Neuron (in vitro differentiated cells): ENCODE results near the gene IL17RA.

Experiments
- H2AFZ ChIP-seq: one replicate; pipeline ENCODE4 v1.6.1; 2013; ENCODE audit warnings: low read depth, mild to moderate bottlenecking, inconsistent platforms, low read length, moderate library complexity
- H3K27me3 ChIP-seq: one replicate; pipeline ENCODE4 v1.6.1; 2013; ENCODE audit warnings: low read length; ENCODE audit not compliant: insufficient read depth
- H3K36me3 ChIP-seq: one replicate; pipeline ENCODE4 v1.6.1; 2013; ENCODE audit warnings: low read length; ENCODE audit not compliant: insufficient read depth
- H3K4me1 ChIP-seq: one replicate; pipeline ENCODE4 v1.6.1; 2013; ENCODE audit warnings: low read length; ENCODE audit not compliant: insufficient read depth
- H3K4me3 ChIP-seq: 2 replicates; pipeline ENCODE4 v1.5.1; 2013; ENCODE audit warnings: mild to moderate bottlenecking, low read length, moderate library complexity
- H3K9me3 ChIP-seq: one replicate; pipeline ENCODE4 v1.6.1; 2013; ENCODE audit warnings: low read length

Gene IL17RA

GRCh38 chr22:17114173-17114897 is 29.5 kb downstream of the IL17RA start:
- Histone ChIP-seq H3K4me1 (peaks cover 30% of the 10 kb centered on the region), H3K36me3 (peaks cover 6% of the 10 kb centered on the region), H3K27me3 (no peaks in the 10 kb centered on the region), H3K4me3 (no peak overlapping the region), H3K9me3 (no peaks in the 10 kb centered on the region), H2AFZ (no peak overlapping the region)

- Histone ChIP-seq H3K4me3 (no peak overlapping the region), H3K36me3 (peaks cover 2% of the 10 kb centered on the region), H3K27me3 (no peaks in the 10 kb centered on the region)
These were observed 30.1 kb downstream of the IL17RA start for GRCh38 chr22:17114898-17115235.

GRCh38 chr22:17115236-17115635 is 30.4 kb downstream of the IL17RA start:
- Histone ChIP-seq H3K9me3 (peaks cover 2% of the 10 kb centered on the region), H3K4me1 (peaks cover 32% of the 10 kb centered on the region), H3K27me3 (no peaks in the 10 kb centered on the region), H3K4me3 (no peak overlapping the region), H3K36me3 (no peaks in the 10 kb centered on the region), H2AFZ (no peak overlapping the region)

More at GRCh38 chr22:17114898-17115235, 30.1 kb downstream of the IL17RA start:
- Histone ChIP-seq H3K4me1 (peaks cover 32% of the 10 kb centered on the region), H2AFZ (no peak overlapping the region), H3K9me3 (peaks cover 2% of the 10 kb centered on the region)

GRCh38 chr22:17115945-17116565 is 31.3 kb downstream of the IL17RA start:
- Histone ChIP-seq H3K36me3 (no peaks in the 10 kb centered on the region), H3K27me3 (no peaks in the 10 kb centered on the region), H3K9me3 (peaks cover 2% of the 10 kb centered on the region), H3K4me1 (peaks cover 32% of the 10 kb centered on the region), H3K4me3 (no peak overlapping the region), H2AFZ (no peak overlapping the region)

- no peak overlapping the region for H3K4me3 ChIP-seq
- peaks cover 32% of the 10 kb centered on the region for H3K4me1 ChIP-seq
- peaks cover 2% of the 10 kb centered on the region for H3K9me3 ChIP-seq
These were observed 32.0 kb downstream of the IL17RA start for GRCh38 chr22:17116572-17117330.

GRCh38 chr22:17117400-17117799 is 32.6 kb downstream of the IL17RA start:
- Histone ChIP-seq H3K36me3 (no peaks in the 10 kb centered on the region), H3K9me3 (peaks cover 2% of the 10 kb centered on the region), H3K27me3 (no peaks in the 10 kb centered on the region), H3K4me1 (peaks cover 38% of the 10 kb centered on the region), H2AFZ (no peak overlapping the region), H3K4me3 (no peak overlapping the region)

More at GRCh38 chr22:17116572-17117330, 32.0 kb downstream of the IL17RA start:
- no peaks in the 10 kb centered on the region for H3K27me3 ChIP-seq
- no peaks in the 10 kb centered on the region for H3K36me3 ChIP-seq
- no peak overlapping the region for H2AFZ ChIP-seq

GRCh38 chr22:17117890-17118289 is 33.1 kb downstream of the IL17RA start:
- Histone ChIP-seq H3K36me3 (no peaks in the 10 kb centered on the region), H3K4me1 (peaks cover 38% of the 10 kb centered on the region), H2AFZ (no peak overlapping the region), H3K4me3 (no peak overlapping the region), H3K27me3 (no peaks in the 10 kb centered on the region), H3K9me3 (peaks cover 2% of the 10 kb centered on the region)

GRCh38 chr22:17118342-17118741 is 33.5 kb downstream of the IL17RA start:
- peaks cover 38% of the 10 kb centered on the region for H3K4me1 ChIP-seq
- no peak overlapping the region for H3K4me3 ChIP-seq
- peaks cover 2% of the 10 kb centered on the region for H3K9me3 ChIP-seq
- no peak overlapping the region for H2AFZ ChIP-seq
- H3K36me3 ChIP-seq: no peaks in the 10 kb centered on the region
- no peaks in the 10 kb centered on the region for H3K27me3 ChIP-seq

- H3K4me3 ChIP-seq: no peak overlapping the region
- H3K4me1 ChIP-seq: peaks cover 38% of the 10 kb centered on the region
- no peaks in the 10 kb centered on the region for H3K36me3 ChIP-seq
- H3K27me3 ChIP-seq: no peaks in the 10 kb centered on the region
- no peak overlapping the region for H2AFZ ChIP-seq
- H3K9me3 ChIP-seq: peaks cover 2% of the 10 kb centered on the region
These were observed 34.8 kb downstream of the IL17RA start for GRCh38 chr22:17119481-17120202.

GRCh38 chr22:17120281-17120680 is 35.5 kb downstream of the IL17RA start:
- Histone ChIP-seq H3K4me3 (peak overlapping the region; percentile 47), H3K27me3 (no peaks in the 10 kb centered on the region), H3K4me1 (peaks cover 38% of the 10 kb centered on the region), H3K36me3 (no peaks in the 10 kb centered on the region), H2AFZ (no peak overlapping the region), H3K9me3 (peaks cover 2% of the 10 kb centered on the region)

GRCh38 chr22:17120711-17121232 is 36.0 kb downstream of the IL17RA start:
- Histone ChIP-seq H3K27me3 (no peaks in the 10 kb centered on the region), H3K9me3 (peaks cover 2% of the 10 kb centered on the region), H3K4me3 (peak overlapping the region; percentile 47), H2AFZ (peak overlapping the region; percentile 78), H3K4me1 (peaks cover 38% of the 10 kb centered on the region), H3K36me3 (no peaks in the 10 kb centered on the region)

GRCh38 chr22:17121233-17122195 is 36.7 kb downstream of the IL17RA start, which contains the start of gene TMEM121B:
Gene TMEM121B, minus strand, starts transcription at chr22:17121360. Its CDS starts 233 bp downstream, at chr22:17121127.
- peaks cover 36% of the 10 kb centered on the region for H3K4me1 ChIP-seq
- H3K9me3 ChIP-seq: peaks cover 2% of the 10 kb centered on the region
- H3K4me3 ChIP-seq: peak within 1 kb of the TSS; percentile 47

More at GRCh38 chr22:17121233-17122195, 36.7 kb downstream of the IL17RA start, which contains the start of gene TMEM121B:
- no peaks in the 10 kb centered on the region for H3K27me3 ChIP-seq
- no peaks in the 10 kb centered on the region for H3K36me3 ChIP-seq
- H2AFZ ChIP-seq: peak within 1 kb of the TSS; percentile 78
